ENCODE data around the gene HIVEP3. TPM values are rescaled to one million over a fixed set of nuclear protein-coding genes. Genes with fewer than 3 reads are reported as not detected.
A peak's percentile ranks its signal among the peaks of the same experiment; 100 is the strongest.
"Not testable (repeated sequence)": the region's sequence is repeated elsewhere in the genome, so short reads cannot be mapped to it uniquely, and the experiment has no call there.

Gene HIVEP3
- total RNA-seq, 2 experiments from 2014 or later: 13.2 to 13.4 TPM

DNA sequence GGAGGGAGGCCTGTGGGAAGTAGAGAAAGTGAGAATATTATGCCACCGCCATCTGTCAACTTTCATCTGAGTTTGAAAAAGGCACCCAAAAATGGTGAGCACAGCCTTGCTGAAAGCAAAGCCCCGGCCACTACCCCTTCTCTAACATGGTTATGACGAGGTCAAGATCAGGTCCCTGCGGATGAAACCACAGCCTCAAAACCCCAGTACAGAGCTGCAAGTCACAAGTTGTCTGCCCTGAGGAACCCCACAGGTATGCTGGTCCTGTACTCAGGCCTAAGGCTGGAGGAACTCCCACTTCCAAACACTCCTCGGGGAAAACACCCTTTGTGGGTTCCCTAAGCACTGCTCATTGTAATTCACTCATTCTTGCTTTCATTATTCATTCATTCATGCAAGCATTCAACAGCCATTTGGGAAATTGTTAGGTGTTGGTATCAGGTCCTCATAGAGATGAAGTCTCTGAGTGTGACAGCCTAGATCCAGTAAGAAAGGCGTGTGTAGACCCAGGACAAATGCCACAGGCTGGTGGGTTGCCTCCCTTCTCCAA is 217.7 kb downstream of the HIVEP3 start:
- no peak for DNase-seq
- Mint-ChIP-seq H3K27ac (no peak overlapping the region), H3K36me3 (ENCODE audit: low read depth) (no peaks in the 10 kb centered on the region), H3K4me1 (ENCODE audit: low read depth) (no peaks in the 10 kb centered on the region), H3K27me3 (ENCODE audit: low read depth) (no peaks in the 10 kb centered on the region), H3K9me3 (no peaks in the 10 kb centered on the region), H3K4me3 (no peak overlapping the region)
- intact Hi-C loops (cut with micrococcal nuclease): no loop called here
- CTCF ChIA-PET: no interaction called here

DNA sequence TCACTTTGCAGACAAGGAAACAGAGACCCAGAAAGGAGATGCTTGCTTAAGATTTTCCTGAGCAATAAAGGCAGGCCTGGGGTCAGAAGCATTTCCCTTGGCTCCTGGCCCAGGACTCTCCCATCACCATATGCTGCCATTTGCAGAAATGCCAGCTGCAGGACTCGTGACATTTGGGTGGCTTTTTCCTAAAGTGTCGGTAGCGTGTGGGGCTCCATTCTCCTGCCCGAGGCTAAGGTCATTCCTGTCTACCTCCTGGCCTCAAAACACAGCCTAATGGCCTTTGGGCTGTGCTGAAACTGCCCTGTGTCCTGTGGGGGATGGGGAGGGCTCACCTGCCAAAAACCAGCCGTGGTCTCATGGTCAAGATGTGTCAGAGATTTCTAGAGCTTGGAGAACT is 218.1 kb downstream of the HIVEP3 start:
- no peaks in the 10 kb centered on the region for H3K9me3 Mint-ChIP-seq
- no peak overlapping the region for H3K27ac Mint-ChIP-seq
- H3K4me1 Mint-ChIP-seq (ENCODE audit: low read depth): no peaks in the 10 kb centered on the region
- no peaks in the 10 kb centered on the region for H3K27me3 Mint-ChIP-seq (ENCODE audit: low read depth)
- H3K4me3 Mint-ChIP-seq: no peak overlapping the region
- no peaks in the 10 kb centered on the region for H3K36me3 Mint-ChIP-seq (ENCODE audit: low read depth)
- CTCF ChIA-PET: no interaction called here
- intact Hi-C loops (cut with micrococcal nuclease): no loop called here
- DNase-seq: no peak

DNA sequence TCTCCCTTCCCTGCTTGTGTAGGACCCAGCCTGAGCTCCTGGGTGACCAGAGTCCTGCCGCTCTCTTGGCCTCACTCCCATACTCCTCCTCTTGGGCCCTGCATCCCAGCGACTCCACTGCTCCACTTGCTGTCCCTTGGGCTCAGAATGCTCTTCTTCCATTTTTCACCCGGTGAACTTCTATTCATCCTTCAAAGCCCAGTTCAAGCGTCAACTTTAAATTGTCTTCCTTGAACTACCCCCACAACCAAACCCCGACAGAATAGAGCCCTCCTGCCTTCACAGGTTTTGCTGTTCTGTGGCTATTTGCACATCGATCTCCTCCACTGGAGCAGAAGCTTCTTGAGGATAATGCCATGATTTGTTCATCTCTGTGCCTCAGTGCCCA is 218.9 kb downstream of the HIVEP3 start:
- Mint-ChIP-seq H3K27me3 (ENCODE audit: low read depth) (no peaks in the 10 kb centered on the region), H3K4me3 (no peak overlapping the region), H3K9me3 (no peaks in the 10 kb centered on the region), H3K36me3 (ENCODE audit: low read depth) (no peaks in the 10 kb centered on the region), H3K4me1 (ENCODE audit: low read depth) (no peaks in the 10 kb centered on the region), H3K27ac (peak overlapping the region; percentile 25)
- DNase-seq: no peak
- CTCF ChIA-PET: interaction anchor here (0.6 kb wide), 1 partner anchor 193 kb away, joined by 4 read pairs; no protein-coding TSS in a partner anchor
- intact Hi-C loops (cut with micrococcal nuclease): no loop called here

DNA sequence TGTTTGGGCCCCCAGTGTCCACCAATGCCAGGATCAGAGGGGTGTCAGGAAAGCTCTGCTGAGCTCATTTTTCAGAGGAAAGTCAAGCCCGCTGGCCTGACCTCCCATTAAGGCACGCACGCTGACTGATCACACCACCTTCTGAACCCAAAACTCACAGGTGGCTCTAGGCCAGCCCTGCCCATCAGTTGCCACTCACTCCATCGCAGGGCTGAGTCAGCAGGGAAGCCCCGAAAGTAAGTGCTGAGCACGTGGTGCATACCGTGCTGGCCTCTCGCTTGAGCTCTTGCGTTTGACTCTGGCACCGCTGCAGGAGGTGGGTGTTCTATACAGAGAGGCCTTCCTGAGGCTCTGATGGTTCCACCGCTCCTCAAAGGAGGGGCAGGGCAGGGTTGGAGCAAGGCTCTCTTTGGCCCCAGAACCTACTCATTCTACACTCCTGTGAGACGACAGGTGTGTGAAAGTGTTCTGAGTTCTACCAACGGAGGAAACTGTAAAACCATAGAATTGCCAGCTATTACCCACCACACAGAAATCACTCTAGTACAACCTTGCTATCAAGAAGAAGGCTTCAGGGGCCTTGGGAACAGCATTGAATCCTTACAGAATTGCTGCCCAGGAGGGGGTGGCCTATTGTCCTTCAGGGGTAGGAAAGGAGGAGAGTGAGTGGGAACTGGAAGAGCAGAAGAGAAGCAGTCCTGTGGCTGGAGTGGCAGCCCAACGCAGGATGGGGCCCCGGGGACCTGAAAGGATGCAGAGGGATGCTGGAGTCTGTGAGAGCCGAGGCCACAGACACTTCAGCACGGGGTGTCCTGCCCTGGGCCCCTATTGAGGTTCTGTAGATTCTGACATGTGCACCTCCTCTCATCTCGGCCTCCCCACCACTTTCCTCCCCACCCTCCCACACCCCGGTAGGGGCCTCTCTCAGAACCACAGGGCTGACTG is 219.5 kb downstream of the HIVEP3 start:
- H3K27ac Mint-ChIP-seq: no peak overlapping the region
- H3K4me1 Mint-ChIP-seq (ENCODE audit: low read depth): no peaks in the 10 kb centered on the region
- CTCF ChIA-PET: interaction anchor here (0.6 kb wide), 1 partner anchor 194 kb away, joined by 4 read pairs; no protein-coding TSS in a partner anchor
- H3K9me3 Mint-ChIP-seq: no peaks in the 10 kb centered on the region
- intact Hi-C loops (cut with micrococcal nuclease): no loop called here
- DNase-seq: no peak
- no peaks in the 10 kb centered on the region for H3K36me3 Mint-ChIP-seq (ENCODE audit: low read depth)
- H3K27me3 Mint-ChIP-seq (ENCODE audit: low read depth): no peaks in the 10 kb centered on the region
- H3K4me3 Mint-ChIP-seq: no peak overlapping the region

DNA sequence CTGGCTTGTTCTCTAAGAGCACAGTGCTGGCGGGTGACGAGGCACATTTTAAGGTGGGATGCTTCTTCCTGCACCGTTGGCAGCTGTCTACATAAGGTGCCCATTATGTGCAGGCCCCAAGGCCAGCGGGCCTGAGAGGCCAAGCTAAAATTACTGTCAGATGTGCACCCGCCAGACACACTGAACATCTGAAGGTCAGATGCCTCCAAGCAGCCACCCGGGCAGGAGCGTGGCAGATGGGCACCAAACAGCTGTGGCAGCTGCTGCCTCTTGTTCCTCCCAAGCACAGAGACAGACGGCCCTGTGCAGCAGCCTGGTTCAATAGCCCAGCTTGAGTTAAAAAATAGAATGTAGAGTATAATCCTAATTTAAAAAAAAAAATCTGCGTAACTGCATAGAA is 222.3 kb downstream of the HIVEP3 start:
- H3K9me3 Mint-ChIP-seq: no peaks in the 10 kb centered on the region
- H3K27me3 Mint-ChIP-seq (ENCODE audit: low read depth): no peaks in the 10 kb centered on the region
- H3K27ac Mint-ChIP-seq: no peak overlapping the region
- no peak for DNase-seq
- H3K4me1 Mint-ChIP-seq (ENCODE audit: low read depth): peaks cover 9% of the 10 kb centered on the region
- intact Hi-C loops (cut with micrococcal nuclease): no loop called here
- H3K4me3 Mint-ChIP-seq: no peak overlapping the region
- CTCF ChIA-PET: no interaction called here
- H3K36me3 Mint-ChIP-seq (ENCODE audit: low read depth): no peaks in the 10 kb centered on the region

DNA sequence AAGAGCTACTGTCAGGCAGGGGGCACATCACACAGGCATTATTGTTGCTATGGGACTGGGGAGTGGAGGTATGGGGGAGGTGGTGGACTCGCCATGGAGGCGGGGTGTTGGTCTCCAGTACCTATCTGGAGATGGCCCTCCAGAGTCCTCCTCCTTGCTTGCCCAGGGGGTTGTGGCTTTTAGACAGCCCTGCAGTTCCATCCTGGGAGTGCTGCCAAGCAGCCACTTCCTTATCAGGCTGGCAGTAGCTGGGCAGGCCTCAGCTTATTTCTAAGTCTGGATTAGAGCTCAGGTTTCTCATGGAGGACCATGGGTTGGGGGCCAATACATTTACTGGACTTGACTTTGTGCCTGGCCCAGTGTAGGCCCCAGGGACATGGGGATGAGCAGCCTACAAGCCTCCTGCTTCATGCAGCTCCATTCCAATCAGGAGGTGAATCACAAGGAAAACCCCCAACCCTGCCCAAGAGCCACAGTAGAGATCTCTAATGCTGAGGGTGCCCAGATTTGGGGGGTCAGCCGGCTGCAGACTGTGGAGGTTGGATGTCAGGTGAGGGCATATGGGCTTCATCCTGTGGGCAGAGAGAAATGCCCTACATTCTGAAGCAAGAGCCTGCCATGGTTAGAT is 223.5 kb downstream of the HIVEP3 start:
- Mint-ChIP-seq H3K27me3 (ENCODE audit: low read depth) (no peaks in the 10 kb centered on the region), H3K4me1 (ENCODE audit: low read depth) (peaks cover 11% of the 10 kb centered on the region), H3K4me3 (no peak overlapping the region), H3K9me3 (no peaks in the 10 kb centered on the region), H3K36me3 (ENCODE audit: low read depth) (no peaks in the 10 kb centered on the region), H3K27ac (no peak overlapping the region)
- CTCF ChIA-PET: no interaction called here
- DNase-seq: no peak
- intact Hi-C loops (cut with micrococcal nuclease): no loop called here

DNA sequence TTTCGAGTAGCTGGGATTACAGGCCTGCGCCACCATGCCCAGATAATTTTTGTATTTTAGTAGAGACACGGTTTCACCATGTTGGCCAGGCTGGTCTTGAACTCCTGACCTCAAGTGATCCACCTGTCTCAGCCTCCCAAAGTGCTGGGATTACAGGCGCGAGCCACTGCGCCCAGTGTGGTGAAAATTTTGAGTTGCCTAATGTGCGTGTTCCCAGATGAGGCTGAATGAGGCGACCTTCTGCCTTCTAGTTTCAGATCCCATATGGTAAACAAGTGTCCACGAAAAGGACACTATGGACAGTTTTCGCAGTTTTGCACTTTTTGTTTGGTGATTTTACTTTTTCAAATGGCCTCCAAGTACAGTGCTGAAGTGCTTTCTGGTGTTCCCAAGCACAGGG is 226.8 kb downstream of the HIVEP3 start:
- H3K27me3 Mint-ChIP-seq (ENCODE audit: low read depth); H3K9me3 Mint-ChIP-seq; H3K4me3 Mint-ChIP-seq; H3K27ac Mint-ChIP-seq; CTCF ChIA-PET; H3K36me3 Mint-ChIP-seq (ENCODE audit: low read depth); DNase-seq: not testable (repeated sequence)
- intact Hi-C loops (cut with micrococcal nuclease): loop anchor here (2.0 kb wide), 1 partner anchor 29 kb away; no protein-coding TSS in a partner anchor
- peaks cover 35% of the 10 kb centered on the region for H3K4me1 Mint-ChIP-seq (ENCODE audit: low read depth)

DNA sequence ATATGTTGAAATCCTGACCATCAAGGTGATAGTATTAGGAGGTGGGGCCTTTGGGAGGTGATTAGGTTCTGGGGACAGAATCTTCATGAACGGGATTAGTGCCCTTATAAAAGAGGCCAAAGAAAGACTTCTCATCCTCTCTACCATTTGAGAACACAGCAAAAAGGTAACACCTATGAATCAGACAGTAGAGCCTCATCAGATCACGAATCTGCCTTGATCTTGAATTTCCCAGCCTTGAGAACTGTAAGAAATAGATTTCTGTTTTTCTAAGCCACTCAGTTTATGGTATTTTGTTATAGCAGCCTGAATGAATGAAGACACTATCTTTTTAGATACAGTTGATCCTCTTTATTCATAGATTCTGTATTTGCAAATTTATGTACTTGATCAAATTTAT is 227.3 kb downstream of the HIVEP3 start:
- intact Hi-C loops (cut with micrococcal nuclease): loop anchor here (2.0 kb wide), 1 partner anchor 29 kb away; no protein-coding TSS in a partner anchor
- DNase-seq: no peak
- Mint-ChIP-seq H3K4me1 (ENCODE audit: low read depth) (peaks cover 40% of the 10 kb centered on the region), H3K4me3 (no peak overlapping the region), H3K27me3 (ENCODE audit: low read depth) (no peaks in the 10 kb centered on the region), H3K9me3 (no peaks in the 10 kb centered on the region), H3K36me3 (ENCODE audit: low read depth) (peaks cover 1% of the 10 kb centered on the region), H3K27ac (peak overlapping the region; percentile 59)
- CTCF ChIA-PET: no interaction called here

DNA sequence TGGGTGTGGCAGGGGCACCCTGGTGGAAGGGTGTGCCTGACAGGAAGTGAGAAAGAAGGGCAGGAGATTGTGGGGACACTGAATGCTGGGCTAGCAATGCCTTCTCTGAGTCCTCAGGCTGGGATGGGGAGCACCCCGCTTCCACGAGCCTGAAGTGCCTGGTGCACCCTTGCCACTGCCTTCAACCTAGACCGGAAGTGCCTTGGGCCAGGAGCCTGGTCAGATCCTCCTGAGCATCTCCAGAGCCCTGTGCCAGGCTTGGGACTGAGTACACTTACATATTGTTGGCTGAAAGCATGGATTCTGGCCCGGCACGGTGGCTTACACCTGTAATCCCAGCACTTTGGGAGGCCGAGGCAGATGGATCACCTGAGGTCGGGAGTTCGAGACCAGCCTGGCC is 228.4 kb downstream of the HIVEP3 start:
- no peak overlapping the region for H3K27ac Mint-ChIP-seq
- no peaks in the 10 kb centered on the region for H3K9me3 Mint-ChIP-seq
- intact Hi-C loops (cut with micrococcal nuclease): loop anchor here (2.0 kb wide), 1 partner anchor 30 kb away; no protein-coding TSS in a partner anchor
- CTCF ChIA-PET: no interaction called here
- peaks cover 42% of the 10 kb centered on the region for H3K4me1 Mint-ChIP-seq (ENCODE audit: low read depth)
- no peak overlapping the region for H3K4me3 Mint-ChIP-seq
- no peak for DNase-seq
- no peaks in the 10 kb centered on the region for H3K27me3 Mint-ChIP-seq (ENCODE audit: low read depth)
- H3K36me3 Mint-ChIP-seq (ENCODE audit: low read depth): peaks cover 1% of the 10 kb centered on the region

DNA sequence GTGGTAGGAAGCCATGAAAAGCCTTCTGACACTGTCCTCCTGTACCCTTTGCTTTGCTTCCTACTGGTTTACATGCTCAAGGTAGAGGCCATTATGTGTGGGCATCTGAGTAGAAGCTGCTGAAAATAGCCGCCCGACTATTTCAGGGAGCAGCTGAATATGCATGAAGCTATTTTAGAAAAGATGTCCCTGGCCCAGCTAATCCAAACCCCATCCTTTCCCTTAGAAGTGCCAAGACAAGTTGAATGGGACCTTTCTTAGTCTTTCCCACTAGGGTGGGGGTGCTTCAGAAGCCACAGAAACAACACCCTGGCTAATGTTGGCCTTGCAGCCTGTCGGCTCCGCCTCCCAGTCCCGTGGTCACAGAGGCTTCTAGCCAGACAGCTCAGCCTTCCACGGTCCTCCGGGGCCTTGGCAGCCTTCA is 229.2 kb downstream of the HIVEP3 start:
- Mint-ChIP-seq H3K4me3 (no peak overlapping the region), H3K27me3 (ENCODE audit: low read depth) (no peaks in the 10 kb centered on the region), H3K27ac (no peak overlapping the region), H3K4me1 (ENCODE audit: low read depth) (peaks cover 46% of the 10 kb centered on the region), H3K9me3 (no peaks in the 10 kb centered on the region), H3K36me3 (ENCODE audit: low read depth) (peaks cover 1% of the 10 kb centered on the region)
- DNase-seq: no peak
- intact Hi-C loops (cut with micrococcal nuclease): no loop called here
- CTCF ChIA-PET: no interaction called here

DNA sequence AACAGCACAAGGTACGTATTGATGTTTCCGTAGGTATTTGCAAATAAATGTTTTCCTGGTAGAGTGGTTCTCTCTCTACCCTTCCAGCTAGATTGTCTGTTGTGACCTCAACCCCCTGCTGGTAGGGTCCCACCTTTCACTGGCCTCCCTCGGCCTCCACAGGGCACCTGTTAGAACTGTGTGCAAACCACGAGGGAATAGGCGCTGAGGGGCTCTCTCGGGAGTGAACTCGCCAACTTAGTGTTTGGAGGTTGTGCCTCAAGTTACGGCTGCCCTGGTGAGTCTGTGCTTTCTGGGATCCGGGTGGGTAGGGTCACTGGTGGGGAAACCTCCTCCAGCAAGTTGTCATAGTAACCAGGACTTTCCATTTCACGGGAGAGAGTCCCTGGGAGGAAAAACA is 229.6 kb downstream of the HIVEP3 start:
- intact Hi-C loops (cut with micrococcal nuclease): no loop called here
- no peak for DNase-seq
- no peak overlapping the region for H3K27ac Mint-ChIP-seq
- no peaks in the 10 kb centered on the region for H3K9me3 Mint-ChIP-seq
- H3K36me3 Mint-ChIP-seq (ENCODE audit: low read depth): peaks cover 1% of the 10 kb centered on the region
- H3K4me3 Mint-ChIP-seq: no peak overlapping the region
- no peaks in the 10 kb centered on the region for H3K27me3 Mint-ChIP-seq (ENCODE audit: low read depth)
- peaks cover 51% of the 10 kb centered on the region for H3K4me1 Mint-ChIP-seq (ENCODE audit: low read depth)
- CTCF ChIA-PET: no interaction called here

DNA sequence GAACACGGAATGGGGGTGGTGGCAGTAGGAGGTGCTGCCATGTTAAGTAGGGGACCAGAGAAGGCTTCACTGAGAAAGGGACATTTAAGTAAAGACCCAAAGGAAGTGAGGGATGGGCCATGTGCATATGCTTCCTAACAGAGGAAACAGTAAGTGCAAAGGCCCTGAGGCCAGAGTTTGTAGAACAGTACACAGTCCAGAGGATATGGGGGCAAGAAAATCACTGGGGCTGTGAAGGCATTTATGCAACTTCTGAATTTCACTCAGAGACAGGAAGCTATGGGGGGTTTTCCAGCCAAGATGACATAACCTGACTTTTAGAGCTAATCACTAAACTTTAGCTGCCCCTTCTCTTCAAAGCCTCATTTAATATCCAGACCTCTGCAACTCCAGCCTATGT is 231.7 kb downstream of the HIVEP3 start:
- peaks cover 1% of the 10 kb centered on the region for H3K36me3 Mint-ChIP-seq (ENCODE audit: low read depth)
- peaks cover 65% of the 10 kb centered on the region for H3K4me1 Mint-ChIP-seq (ENCODE audit: low read depth)
- no peak overlapping the region for H3K27ac Mint-ChIP-seq
- H3K4me3 Mint-ChIP-seq: no peak overlapping the region
- H3K27me3 Mint-ChIP-seq (ENCODE audit: low read depth): no peaks in the 10 kb centered on the region
- H3K9me3 Mint-ChIP-seq: no peaks in the 10 kb centered on the region
- intact Hi-C loops (cut with micrococcal nuclease): no loop called here
- DNase-seq: peak; percentile 56
- CTCF ChIA-PET: interaction anchor here (0.9 kb wide), 1 partner anchor 8 kb away, joined by 4 read pairs; no protein-coding TSS in a partner anchor

Measured in activated naive CD4-positive, alpha-beta T cell treated with anti-CD3 and anti-CD28 coated beads for 36 hours (primary cell).